ENCODE measurements around the gene KIAA1958. TPM values are rescaled to one million over a fixed set of nuclear protein-coding genes. Genes with fewer than 3 reads are reported as not detected.

The KIAA1958 gene
- total RNA-seq, 1 donor from 2014 or later, result 12.0 TPM

- FAIRE-seq (no peak), DNase-seq (ENCODE audit: low read depth) (no peak)
- Histone ChIP-seq H3K9ac (ENCODE audit: low read length) (no peak overlapping the region), H3K79me2 (ENCODE audit: insufficient read depth, low read length) (peaks cover 7% of the 10 kb centered on the region), H4K20me1 (ENCODE audit: insufficient read depth, low read length) (no peaks in the 10 kb centered on the region), H3K27ac (ENCODE audit: low read depth, low read length) (no peak overlapping the region), H3K27me3 (ENCODE audit: insufficient read depth, low read length) (no peaks in the 10 kb centered on the region), H3K4me2 (ENCODE audit: low read length) (no peak overlapping the region), H2AFZ (ENCODE audit: low read depth, low read length) (no peak overlapping the region), H3K36me3 (ENCODE audit: insufficient read depth, low read length) (no peaks in the 10 kb centered on the region), H3K4me3 (ENCODE audit: insufficient read depth, low read depth, low read length) (no peak overlapping the region), H3K9me3 (ENCODE audit: insufficient read depth, low read depth, low read length) (no peaks in the 10 kb centered on the region), H3K4me1 (ENCODE audit: insufficient read depth, low read length) (no peaks in the 10 kb centered on the region)
- no peaks in the 10 kb centered on the region for H3K36me3 Mint-ChIP-seq (ENCODE audit: low read depth, unreplicated experiment)
- H3K4me3 Mint-ChIP-seq (ENCODE audit: unreplicated experiment), result no peak overlapping the region
- no peak for TF ChIP-seq CTCF (IDR thresholded peaks at IDR 0.05; ENCODE audit: insufficient read depth, low read depth, low read length)
- TF ChIP-seq EZH2 (IDR thresholded peaks at IDR 0.05; ENCODE audit: insufficient read depth, low read length), result no peak
- no peaks in the 10 kb centered on the region for H3K27me3 Mint-ChIP-seq (ENCODE audit: low read depth, unreplicated experiment)
- peaks cover 2% of the 10 kb centered on the region for H3K4me1 Mint-ChIP-seq (ENCODE audit: low read depth, unreplicated experiment)
- no peaks in the 10 kb centered on the region for H3K9me3 Mint-ChIP-seq (ENCODE audit: unreplicated experiment)
- H3K27ac Mint-ChIP-seq (ENCODE audit: unreplicated experiment), result no peak overlapping the region
Observed at GRCh38 chr9:112503170-112503569, 16.5 kb downstream of the KIAA1958 start.

- no peak overlapping the region for H3K27ac ChIP-seq (ENCODE audit: low read depth, low read length)
- no peak overlapping the region for H3K4me3 ChIP-seq (ENCODE audit: insufficient read depth, low read depth, low read length)
- no peak overlapping the region for H3K4me2 ChIP-seq (ENCODE audit: low read length)
- no peak for DNase-seq (ENCODE audit: low read depth)
- H3K27me3 Mint-ChIP-seq (ENCODE audit: low read depth, unreplicated experiment), result no peaks in the 10 kb centered on the region
- no peak overlapping the region for H2AFZ ChIP-seq (ENCODE audit: low read depth, low read length)
- H3K79me2 ChIP-seq (ENCODE audit: insufficient read depth, low read length), result peaks cover 6% of the 10 kb centered on the region
- no peaks in the 10 kb centered on the region for H3K9me3 ChIP-seq (ENCODE audit: insufficient read depth, low read depth, low read length)
- no peaks in the 10 kb centered on the region for H3K9me3 Mint-ChIP-seq (ENCODE audit: unreplicated experiment)
- H3K4me1 Mint-ChIP-seq (ENCODE audit: low read depth, unreplicated experiment), result peaks cover 2% of the 10 kb centered on the region
- no peaks in the 10 kb centered on the region for H3K36me3 Mint-ChIP-seq (ENCODE audit: low read depth, unreplicated experiment)
- TF ChIP-seq EZH2 (IDR thresholded peaks at IDR 0.05; ENCODE audit: insufficient read depth, low read length), result no peak
- no peak for TF ChIP-seq CTCF (IDR thresholded peaks at IDR 0.05; ENCODE audit: insufficient read depth, low read depth, low read length)
- H3K27me3 ChIP-seq (ENCODE audit: insufficient read depth, low read length), result no peaks in the 10 kb centered on the region
- no peaks in the 10 kb centered on the region for H3K4me1 ChIP-seq (ENCODE audit: insufficient read depth, low read length)
- no peak overlapping the region for H3K27ac Mint-ChIP-seq (ENCODE audit: unreplicated experiment)
- no peak overlapping the region for H3K4me3 Mint-ChIP-seq (ENCODE audit: unreplicated experiment)
- peaks cover 4% of the 10 kb centered on the region for H4K20me1 ChIP-seq (ENCODE audit: insufficient read depth, low read length)
- H3K9ac ChIP-seq (ENCODE audit: low read length), result no peak overlapping the region
- no peak for FAIRE-seq
- H3K36me3 ChIP-seq (ENCODE audit: insufficient read depth, low read length), result no peaks in the 10 kb centered on the region
Observed at GRCh38 chr9:112505086-112505485, 18.5 kb downstream of the KIAA1958 start.

DNA sequence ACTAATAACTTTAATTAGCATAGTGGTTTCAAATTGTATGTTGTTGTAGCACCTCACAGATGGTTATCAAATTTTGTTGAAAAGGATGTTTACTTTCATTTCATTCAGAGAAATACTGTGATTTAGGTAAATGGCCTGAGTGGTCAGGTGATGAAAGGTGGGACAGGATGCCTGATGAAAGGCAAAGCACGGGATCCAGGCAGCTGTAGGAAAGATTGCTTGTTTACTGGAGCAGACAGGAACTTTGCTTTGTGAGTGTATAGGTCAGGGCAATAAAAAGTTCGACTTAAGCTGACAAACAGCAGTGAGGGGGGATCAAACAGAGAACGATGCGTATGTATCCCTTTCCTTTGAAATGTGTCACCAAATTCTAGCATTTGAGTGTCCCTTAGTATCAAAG, 19.0 kb downstream of the KIAA1958 start:
- Histone ChIP-seq H3K27ac (ENCODE audit: low read depth, low read length) (no peak overlapping the region), H2AFZ (ENCODE audit: low read depth, low read length) (no peak overlapping the region), H3K27me3 (ENCODE audit: insufficient read depth, low read length) (no peaks in the 10 kb centered on the region), H3K4me2 (ENCODE audit: low read length) (no peak overlapping the region), H4K20me1 (ENCODE audit: insufficient read depth, low read length) (peaks cover 8% of the 10 kb centered on the region), H3K36me3 (ENCODE audit: insufficient read depth, low read length) (no peaks in the 10 kb centered on the region), H3K9ac (ENCODE audit: low read length) (no peak overlapping the region), H3K4me3 (ENCODE audit: insufficient read depth, low read depth, low read length) (no peak overlapping the region), H3K4me1 (ENCODE audit: insufficient read depth, low read length) (no peaks in the 10 kb centered on the region), H3K79me2 (ENCODE audit: insufficient read depth, low read length) (peaks cover 6% of the 10 kb centered on the region), H3K9me3 (ENCODE audit: insufficient read depth, low read depth, low read length) (no peaks in the 10 kb centered on the region)
- Mint-ChIP-seq H3K4me3 (ENCODE audit: unreplicated experiment) (no peak overlapping the region), H3K27ac (ENCODE audit: unreplicated experiment) (no peak overlapping the region), H3K36me3 (ENCODE audit: low read depth, unreplicated experiment) (no peaks in the 10 kb centered on the region), H3K4me1 (ENCODE audit: low read depth, unreplicated experiment) (peaks cover 2% of the 10 kb centered on the region), H3K27me3 (ENCODE audit: low read depth, unreplicated experiment) (no peaks in the 10 kb centered on the region), H3K9me3 (ENCODE audit: unreplicated experiment) (no peaks in the 10 kb centered on the region)
- FAIRE-seq (no peak), DNase-seq (ENCODE audit: low read depth) (no peak)
- no peak for TF ChIP-seq CTCF (IDR thresholded peaks at IDR 0.05; ENCODE audit: insufficient read depth, low read depth, low read length)
- TF ChIP-seq EZH2 (IDR thresholded peaks at IDR 0.05; ENCODE audit: insufficient read depth, low read length), result no peak

Measured in astrocyte (in vitro differentiated cells and primary cell).